Stimulated activated CD8-positive, alpha-beta memory T cell treated with anti-CD3 and anti-CD28 coated beads, Interleukin-15, amount 100 ng/mL, for 48 hours (primary cell): ENCODE results near the gene ASXL2.

Source experiments
- DNase-seq, 2 donors: peaks; one replicate each; pipeline ENCODE4 v3.0.0-alpha.2; 2020; ENCODE audit warnings: low read depth in 2 of 2

The ASXL2 gene

DNA sequence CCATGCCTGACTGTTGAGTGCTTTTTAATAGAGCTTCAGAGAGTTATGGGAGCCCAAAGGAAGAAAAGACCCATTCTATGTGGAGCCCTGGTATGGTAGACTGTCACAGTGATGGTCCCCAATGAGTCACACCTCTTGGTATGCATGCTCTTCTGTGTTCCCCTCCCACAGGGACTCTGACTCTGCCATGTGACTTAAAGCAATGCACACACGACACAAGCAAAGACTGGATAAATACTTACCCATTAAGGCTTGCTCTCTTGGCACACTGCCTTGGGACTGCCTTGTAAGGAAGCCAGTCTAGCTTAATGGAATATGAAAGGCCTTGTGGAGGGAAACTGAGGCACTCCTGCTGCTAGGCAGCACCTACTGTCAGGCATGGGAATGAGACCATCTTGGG is 188.2 kb downstream of the ASXL2 start:
- no peak for DNase-seq

- no peak for DNase-seq
These were observed 190.1 kb downstream of the ASXL2 start for GRCh38 chr2:25688236-25688635.

DNA sequence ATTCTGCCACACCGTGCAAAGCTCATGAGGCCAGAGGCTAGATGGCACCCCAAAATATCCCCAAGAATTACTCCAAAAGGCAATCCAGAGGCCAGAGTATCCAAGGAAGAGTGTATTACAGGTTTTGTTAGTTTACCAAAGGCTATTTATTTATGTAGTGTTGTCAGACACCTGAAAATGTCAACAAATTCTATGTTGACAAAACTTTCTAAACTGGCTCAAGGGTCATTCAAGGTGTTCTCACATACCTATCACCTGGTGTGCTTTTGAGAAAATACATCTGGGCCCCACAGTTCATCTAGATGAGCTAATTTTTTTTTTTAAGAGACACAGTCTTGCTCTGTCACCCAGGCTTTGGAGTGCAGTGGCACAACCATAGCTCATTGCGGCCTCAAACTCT is 192.5 kb downstream of the ASXL2 start:
- no peak for DNase-seq

DNA sequence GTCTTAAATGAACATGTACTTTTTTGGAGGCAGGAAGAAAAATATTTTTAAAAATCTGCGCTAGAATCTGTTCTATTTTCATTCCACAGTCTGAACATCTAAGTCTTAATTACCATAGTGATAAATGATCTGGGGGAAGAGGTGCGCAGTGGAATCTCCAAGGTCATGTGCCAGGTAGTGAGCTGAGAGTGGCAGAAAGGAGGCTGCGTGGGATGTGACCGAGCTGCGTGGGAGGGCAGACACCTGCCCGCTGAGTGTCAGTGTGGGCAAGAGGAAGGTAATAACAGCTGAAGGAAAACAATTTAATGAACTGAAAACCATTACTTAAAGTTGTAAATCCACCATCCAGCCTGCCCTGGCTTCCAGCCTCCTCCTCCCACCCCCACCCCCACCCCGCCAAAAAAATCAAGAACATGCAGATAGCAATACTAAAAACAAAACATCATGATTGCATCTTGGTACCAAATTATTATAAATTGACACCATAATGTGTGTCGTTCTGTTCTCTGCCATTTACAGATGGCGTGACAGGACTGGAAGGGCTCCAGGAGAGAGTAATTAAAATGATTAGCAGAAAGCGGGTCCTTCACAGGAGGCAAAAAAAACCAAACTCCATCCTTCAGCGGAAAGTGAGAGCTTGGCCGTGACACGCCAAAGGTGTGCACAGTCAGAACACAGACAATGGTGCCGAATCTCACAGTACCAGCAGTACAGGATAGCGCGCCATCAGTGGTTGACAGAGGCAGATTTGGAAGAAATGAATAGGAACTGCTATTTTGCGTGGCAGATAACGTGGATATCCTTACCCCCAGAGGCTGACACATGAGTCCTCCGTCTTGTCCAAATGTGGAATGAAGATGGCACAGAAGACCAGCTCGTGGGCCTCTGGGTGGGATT is 193.5 kb downstream of the ASXL2 start:
- DNase-seq = no peak
